ENCODE results near the gene GYPB. TPM values are rescaled to one million over a fixed set of nuclear protein-coding genes. Genes with fewer than 3 reads are reported as not detected.
A peak's percentile ranks its signal among the peaks of the same experiment; 100 is the strongest.
"Not testable (repeated sequence)": the region's sequence is repeated elsewhere in the genome, so short reads cannot be mapped to it uniquely, and the experiment has no call there.

GYPB gene
- total and polyA plus RNA-seq, 8 donors: 5.9 to 8.9 (median 7.9) TPM; not detected in 2

DNA sequence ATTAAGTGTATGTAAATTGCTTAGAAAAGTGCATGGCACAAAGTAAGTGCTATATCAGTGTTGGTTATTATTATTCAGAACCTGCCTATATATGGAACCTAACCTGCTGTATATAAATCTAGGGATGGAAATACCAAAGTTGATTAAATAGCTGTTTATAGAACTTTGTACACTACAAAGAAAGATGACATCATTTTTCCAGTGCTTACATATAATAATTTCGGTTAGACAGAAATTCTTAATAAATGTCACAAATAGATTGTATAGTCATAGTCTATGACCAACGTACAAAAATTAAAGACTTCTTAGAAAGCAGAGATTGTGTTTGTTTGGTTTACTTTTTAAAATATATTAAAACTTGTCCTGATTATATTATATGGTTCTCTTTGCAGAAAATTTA lies 4.4 kb downstream of the GYPB start:
- TF ChIP-seq CTCF (IDR thresholded peaks at IDR 0.05): no peak
- DNase-seq: no peak
- Histone ChIP-seq H3K36me3 (no peaks in the 10 kb centered on the region), H3K27me3 (no peaks in the 10 kb centered on the region), H3K9me3 (no peaks in the 10 kb centered on the region), H3K4me3 (no peak overlapping the region), H3K4me1 (no peaks in the 10 kb centered on the region), H3K27ac (no peak overlapping the region)
- intact Hi-C loops (cut with DNase I): no loop called here
- no peak for ATAC-seq

- H3K27me3 ChIP-seq; H3K4me1 ChIP-seq; ATAC-seq; intact Hi-C loops (cut with DNase I); DNase-seq; H3K9me3 ChIP-seq; H3K4me3 ChIP-seq; H3K36me3 ChIP-seq; H3K27ac ChIP-seq: not testable (repeated sequence)
Observed at GRCh38 chr4:144008602-144009001, 10.6 kb downstream of the GYPB start.

- H3K36me3 ChIP-seq; H3K9me3 ChIP-seq; ATAC-seq; H3K27me3 ChIP-seq; H3K4me3 ChIP-seq; intact Hi-C loops (cut with DNase I); H3K27ac ChIP-seq; H3K4me1 ChIP-seq; DNase-seq: not testable (repeated sequence)
Observed at GRCh38 chr4:144007960-144008359, 11.2 kb downstream of the GYPB start.

DNA sequence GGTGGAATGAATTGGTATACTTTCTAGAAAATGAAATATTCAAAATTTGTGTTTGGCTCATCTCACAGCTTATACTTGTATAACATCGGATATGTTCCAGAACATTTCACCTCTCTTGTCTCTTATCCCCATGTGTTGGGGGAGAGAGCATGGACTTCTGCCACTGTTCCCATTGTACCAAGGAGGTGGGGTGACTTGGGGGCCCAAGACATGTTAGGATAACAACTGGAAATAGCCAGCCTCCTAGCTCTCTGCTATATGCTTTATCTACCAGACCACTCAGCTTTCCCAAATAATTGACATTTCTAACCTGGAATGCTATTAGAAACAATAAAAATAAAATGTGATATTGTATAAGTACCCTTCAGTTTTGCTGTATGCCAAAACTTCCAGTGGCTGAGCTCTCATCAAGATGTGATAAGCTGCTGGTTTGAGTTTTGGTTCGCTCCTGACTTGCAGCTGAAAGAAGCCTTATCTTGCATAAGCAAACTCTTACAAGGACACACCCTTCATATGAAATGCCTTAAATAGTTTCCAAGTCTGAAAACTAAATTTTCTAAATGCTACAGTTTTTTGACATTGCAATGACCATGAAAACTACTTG lies 12.9 kb downstream of the GYPB start:
- H3K27ac ChIP-seq; H3K4me3 ChIP-seq; H3K9me3 ChIP-seq; H3K4me1 ChIP-seq; H3K36me3 ChIP-seq; H3K27me3 ChIP-seq; intact Hi-C loops (cut with DNase I): not testable (repeated sequence)
- peak in 2 of 4 donors; percentile 4 to 16 for DNase-seq
- peak; percentile 84 for ATAC-seq

- H3K27ac ChIP-seq; H3K4me3 ChIP-seq; H3K4me1 ChIP-seq; H3K27me3 ChIP-seq; H3K36me3 ChIP-seq; DNase-seq; intact Hi-C loops (cut with DNase I); H3K9me3 ChIP-seq: not testable (repeated sequence)
- peak; percentile 50 for ATAC-seq
Observed at GRCh38 chr4:144005558-144005953, 13.6 kb downstream of the GYPB start.

GRCh38 chr4:144004868-144005557 lies 14.2 kb downstream of the GYPB start:
- H3K36me3 ChIP-seq; intact Hi-C loops (cut with DNase I); DNase-seq; H3K27me3 ChIP-seq; H3K27ac ChIP-seq; H3K4me3 ChIP-seq; H3K9me3 ChIP-seq; H3K4me1 ChIP-seq; ATAC-seq: not testable (repeated sequence)

GRCh38 chr4:144003890-144004265 lies 15.3 kb downstream of the GYPB start:
- ATAC-seq; H3K9me3 ChIP-seq; H3K27ac ChIP-seq; H3K4me1 ChIP-seq; H3K27me3 ChIP-seq; DNase-seq; H3K36me3 ChIP-seq; H3K4me3 ChIP-seq; intact Hi-C loops (cut with DNase I): not testable (repeated sequence)

DNA sequence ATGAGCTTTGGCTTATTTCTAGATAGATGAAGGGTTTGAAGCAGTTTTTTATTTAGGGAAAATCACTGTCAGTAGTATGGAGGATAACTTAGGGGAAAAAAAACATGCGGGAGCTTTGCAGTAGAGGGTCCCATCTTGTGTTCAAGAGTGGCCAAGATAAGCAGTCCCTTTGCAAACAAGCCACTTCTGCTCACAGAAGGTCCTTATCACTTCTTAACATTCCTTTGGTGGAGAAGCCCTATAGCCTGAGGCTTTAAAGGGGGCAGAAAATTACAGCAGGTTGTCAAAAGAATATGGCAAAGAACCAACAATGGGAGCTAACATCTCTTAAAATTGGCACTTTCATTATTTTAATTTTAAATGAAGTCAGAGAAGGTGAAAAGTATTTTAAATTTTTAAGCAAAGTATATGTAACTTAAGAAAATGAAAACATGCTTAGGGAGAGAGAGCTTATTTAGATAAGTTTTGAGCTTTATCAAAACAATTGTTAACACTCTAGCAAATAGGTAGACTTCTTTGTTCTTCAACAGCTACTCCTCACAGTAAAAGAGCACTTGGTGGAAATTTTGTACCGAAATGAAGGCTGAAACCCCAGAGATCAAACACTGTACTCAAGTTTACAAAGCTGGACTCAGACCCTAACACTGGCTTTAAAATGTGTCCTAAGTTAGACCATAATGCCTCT lies 15.8 kb downstream of the GYPB start:
- H3K9me3 ChIP-seq; H3K4me3 ChIP-seq; H3K4me1 ChIP-seq; H3K27ac ChIP-seq; DNase-seq; H3K36me3 ChIP-seq; H3K27me3 ChIP-seq; intact Hi-C loops (cut with DNase I): not testable (repeated sequence)
- ATAC-seq: peak; percentile 26

DNA sequence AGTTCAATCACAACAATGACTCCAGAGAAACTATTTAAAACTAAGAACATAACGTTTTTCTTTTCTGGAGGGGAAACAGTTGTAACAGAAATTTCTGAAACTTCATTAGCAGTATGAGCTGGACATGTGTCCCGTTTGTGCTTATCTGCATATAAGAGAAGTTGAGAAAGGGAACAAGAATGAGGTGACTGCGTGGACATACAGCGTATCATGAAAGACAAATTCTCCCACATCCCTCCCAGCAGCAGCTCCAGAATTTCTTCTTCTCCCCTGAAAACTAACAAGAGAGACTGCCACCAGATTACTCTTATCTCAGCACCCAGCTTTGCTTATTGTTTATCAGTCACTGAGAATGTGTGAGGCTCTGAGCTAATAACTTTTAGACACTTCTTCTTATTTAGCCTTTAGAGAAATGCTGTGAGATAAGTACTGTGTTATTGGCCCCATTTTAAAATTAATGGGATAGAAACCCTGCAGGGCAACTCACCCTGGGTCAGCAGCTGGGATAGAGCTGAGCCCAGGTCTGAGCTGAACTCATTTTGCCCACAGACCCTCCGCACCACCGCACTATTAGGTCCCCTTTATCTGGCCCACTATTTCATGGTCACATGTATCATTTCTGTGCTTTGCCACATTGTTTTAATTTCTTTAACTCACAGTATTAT lies 18.7 kb downstream of the GYPB start:
- DNase-seq; H3K27ac ChIP-seq; intact Hi-C loops (cut with DNase I); H3K4me1 ChIP-seq; H3K4me3 ChIP-seq; H3K36me3 ChIP-seq; ATAC-seq; H3K27me3 ChIP-seq; H3K9me3 ChIP-seq: not testable (repeated sequence)

DNA sequence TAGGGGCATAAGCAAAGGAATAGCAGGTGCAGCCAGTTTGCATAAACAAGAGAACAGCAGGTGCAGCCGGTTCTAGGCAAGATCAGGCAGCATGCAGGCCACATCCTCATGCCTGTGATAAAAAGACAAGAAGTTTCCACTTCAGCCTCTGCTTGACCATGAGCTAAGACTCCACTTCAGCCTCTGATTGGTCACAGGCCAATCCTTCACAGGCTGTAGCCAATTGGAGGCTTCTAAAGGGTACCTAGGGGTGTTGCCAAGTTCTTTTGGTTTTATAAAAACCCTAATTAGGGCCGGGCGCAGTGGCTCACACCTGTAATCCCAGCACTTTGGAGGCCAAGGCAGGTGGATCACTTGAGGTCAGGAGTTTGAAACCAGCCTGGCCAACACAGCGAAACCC lies 23.0 kb downstream of the GYPB start:
- H3K36me3 ChIP-seq; H3K9me3 ChIP-seq; H3K27ac ChIP-seq; intact Hi-C loops (cut with DNase I); H3K4me1 ChIP-seq; H3K27me3 ChIP-seq; DNase-seq; ATAC-seq; H3K4me3 ChIP-seq: not testable (repeated sequence)

DNA sequence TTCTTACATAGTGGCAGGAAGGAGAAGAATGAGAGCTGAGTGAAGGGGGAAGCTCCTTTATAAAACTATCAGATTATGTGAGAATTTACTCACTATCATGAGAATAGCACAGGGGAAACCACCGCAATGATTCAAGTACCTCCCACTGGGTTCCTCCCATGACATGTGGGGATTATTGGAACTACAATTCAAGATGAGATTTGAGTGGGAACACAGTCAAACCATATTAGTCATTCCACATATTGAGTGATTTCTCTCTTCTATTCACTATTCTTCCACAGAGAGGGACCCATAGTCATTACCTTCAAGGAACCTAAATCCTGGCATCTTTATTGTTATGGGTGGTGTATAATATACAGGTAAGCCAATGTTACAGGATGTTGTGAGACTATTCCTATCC lies 27.4 kb downstream of the GYPB start:
- ATAC-seq; H3K4me1 ChIP-seq; DNase-seq; H3K9me3 ChIP-seq; intact Hi-C loops (cut with DNase I); H3K36me3 ChIP-seq; H3K27ac ChIP-seq; H3K27me3 ChIP-seq; H3K4me3 ChIP-seq: not testable (repeated sequence)

GRCh38 chr4:143990717-143991116 lies 28.5 kb downstream of the GYPB start:
- H3K4me3 ChIP-seq; intact Hi-C loops (cut with DNase I); H3K36me3 ChIP-seq; ATAC-seq; H3K27ac ChIP-seq; H3K9me3 ChIP-seq; H3K27me3 ChIP-seq; DNase-seq; H3K4me1 ChIP-seq: not testable (repeated sequence)

Data from left lung (tissue), 10 donors.